ENCODE data around the gene CYP46A1.

The CYP46A1 gene

GRCh38 chr14:99699085-99699760, 15.1 kb downstream of the CYP46A1 start:
- peaks cover 6% of the 10 kb centered on the region for H3K9me3 ChIP-seq (ENCODE audit: severe bottlenecking)
- H3K27ac ChIP-seq (ENCODE audit: poor library complexity, severe bottlenecking): no peak overlapping the region
- DNase-seq (ENCODE audit: low spot score) (no peak), ATAC-seq (ENCODE audit: low read depth) (no peak)
- no peaks in the 10 kb centered on the region for H3K4me1 ChIP-seq (ENCODE audit: insufficient read depth, poor library complexity, severe bottlenecking)
- no peak for TF ChIP-seq CTCF (IDR thresholded peaks at IDR 0.05; ENCODE audit: poor library complexity, severe bottlenecking)
- H3K27me3 ChIP-seq (ENCODE audit: insufficient read depth, poor library complexity, severe bottlenecking): peaks cover 8% of the 10 kb centered on the region
- no peak overlapping the region for H3K4me3 ChIP-seq (ENCODE audit: severe bottlenecking)
- H3K36me3 ChIP-seq (ENCODE audit: low read depth): no peaks in the 10 kb centered on the region

- H3K4me3 ChIP-seq (ENCODE audit: severe bottlenecking): no peak overlapping the region
- TF ChIP-seq CTCF (IDR thresholded peaks at IDR 0.05; ENCODE audit: poor library complexity, severe bottlenecking): no peak
- no peak for ATAC-seq (ENCODE audit: low read depth)
- no peaks in the 10 kb centered on the region for H3K4me1 ChIP-seq (ENCODE audit: insufficient read depth, poor library complexity, severe bottlenecking)
- no peak for DNase-seq (ENCODE audit: low spot score)
- peaks cover 6% of the 10 kb centered on the region for H3K9me3 ChIP-seq (ENCODE audit: severe bottlenecking)
- H3K27ac ChIP-seq (ENCODE audit: poor library complexity, severe bottlenecking): no peak overlapping the region
- no peaks in the 10 kb centered on the region for H3K36me3 ChIP-seq (ENCODE audit: low read depth)
- peaks cover 8% of the 10 kb centered on the region for H3K27me3 ChIP-seq (ENCODE audit: insufficient read depth, poor library complexity, severe bottlenecking)
Observed at GRCh38 chr14:99699861-99700260, 15.8 kb downstream of the CYP46A1 start.

- DNase-seq (ENCODE audit: low spot score) (no peak), ATAC-seq (ENCODE audit: low read depth) (no peak)
- Histone ChIP-seq H3K9me3 (ENCODE audit: severe bottlenecking) (peaks cover 6% of the 10 kb centered on the region), H3K27me3 (ENCODE audit: insufficient read depth, poor library complexity, severe bottlenecking) (peaks cover 8% of the 10 kb centered on the region), H3K27ac (ENCODE audit: poor library complexity, severe bottlenecking) (no peak overlapping the region), H3K36me3 (ENCODE audit: low read depth) (no peaks in the 10 kb centered on the region), H3K4me3 (ENCODE audit: severe bottlenecking) (no peak overlapping the region), H3K4me1 (ENCODE audit: insufficient read depth, poor library complexity, severe bottlenecking) (no peaks in the 10 kb centered on the region)
- no peak for TF ChIP-seq CTCF (IDR thresholded peaks at IDR 0.05; ENCODE audit: poor library complexity, severe bottlenecking)
Observed at GRCh38 chr14:99700379-99700778, 16.3 kb downstream of the CYP46A1 start.

GRCh38 chr14:99701260-99701659, 17.2 kb downstream of the CYP46A1 start:
- Histone ChIP-seq H3K27me3 (ENCODE audit: insufficient read depth, poor library complexity, severe bottlenecking) (peaks cover 7% of the 10 kb centered on the region), H3K4me1 (ENCODE audit: insufficient read depth, poor library complexity, severe bottlenecking) (no peaks in the 10 kb centered on the region), H3K4me3 (ENCODE audit: severe bottlenecking) (no peak overlapping the region), H3K9me3 (ENCODE audit: severe bottlenecking) (peaks cover 6% of the 10 kb centered on the region), H3K36me3 (ENCODE audit: low read depth) (no peaks in the 10 kb centered on the region), H3K27ac (ENCODE audit: poor library complexity, severe bottlenecking) (no peak overlapping the region)
- DNase-seq (ENCODE audit: low spot score) (no peak), ATAC-seq (ENCODE audit: low read depth) (no peak)
- no peak for TF ChIP-seq CTCF (IDR thresholded peaks at IDR 0.05; ENCODE audit: poor library complexity, severe bottlenecking)

- Histone ChIP-seq H3K27me3 (ENCODE audit: insufficient read depth, poor library complexity, severe bottlenecking) (no peaks in the 10 kb centered on the region), H3K36me3 (ENCODE audit: low read depth) (no peaks in the 10 kb centered on the region), H3K27ac (ENCODE audit: poor library complexity, severe bottlenecking) (no peak overlapping the region), H3K4me1 (ENCODE audit: insufficient read depth, poor library complexity, severe bottlenecking) (no peaks in the 10 kb centered on the region), H3K4me3 (ENCODE audit: severe bottlenecking) (no peak overlapping the region), H3K9me3 (ENCODE audit: severe bottlenecking) (peaks cover 6% of the 10 kb centered on the region)
- no peak for DNase-seq (ENCODE audit: low spot score)
- ATAC-seq (ENCODE audit: low read depth): no peak
- no peak for TF ChIP-seq CTCF (IDR thresholded peaks at IDR 0.05; ENCODE audit: poor library complexity, severe bottlenecking)
Observed at GRCh38 chr14:99702115-99702514, 18.0 kb downstream of the CYP46A1 start.
